GM12875 (cell line): ENCODE measurements around the gene HSPBP1.

Source experiments
- H3K4me3 ChIP-seq: one replicate; pipeline ENCODE4 v1.5.1; 2011; ENCODE audit warnings: low read depth, low read length, control low read depth
- CTCF ChIP-seq: IDR thresholded peaks from 2 replicates; pipeline ENCODE4 v1.5.1; 2011; ENCODE audit warnings: low read depth, mild to moderate bottlenecking, control low read depth, inconsistent platforms, low read length, moderate library complexity, borderline replicate concordance; ENCODE audit not compliant: insufficient read depth

Gene HSPBP1

GRCh38 chr19:55240713-55241020 is 39.2 kb downstream of the HSPBP1 start:
- TF ChIP-seq CTCF: no peak
- H3K4me3 ChIP-seq: no peak overlapping the region

- no peak overlapping the region for H3K4me3 ChIP-seq
- TF ChIP-seq CTCF: no peak
Observed at GRCh38 chr19:55239004-55239403, 40.9 kb downstream of the HSPBP1 start.

GRCh38 chr19:55238030-55238429 is 41.9 kb downstream of the HSPBP1 start:
- no peak for TF ChIP-seq CTCF
- H3K4me3 ChIP-seq: no peak overlapping the region

GRCh38 chr19:55232986-55233385 is 46.9 kb downstream of the HSPBP1 start:
- no peak overlapping the region for H3K4me3 ChIP-seq
- no peak for TF ChIP-seq CTCF

GRCh38 chr19:55232286-55232602 is 47.7 kb downstream of the HSPBP1 start:
- no peak for TF ChIP-seq CTCF
- H3K4me3 ChIP-seq: no peak overlapping the region

GRCh38 chr19:55231391-55232285 is 48.3 kb downstream of the HSPBP1 start:
- H3K4me3 ChIP-seq: no peak overlapping the region
- no peak for TF ChIP-seq CTCF

- TF ChIP-seq CTCF: no peak
- H3K4me3 ChIP-seq: no peak overlapping the region
Observed at GRCh38 chr19:55230780-55231179, 49.1 kb downstream of the HSPBP1 start.
